HCT116 (cell line): Measurements from ENCODE around the gene DEFB123. TPM values are rescaled to one million over a fixed set of nuclear protein-coding genes. Genes with fewer than 3 reads are reported as not detected.

Source experiments
- ATAC-seq: fragments of 200-7000 bp; cut with Tn5 transposase; 2 replicates; pipeline ENCODE4 v1.9.1; 2020; ENCODE audit warnings: mild to moderate bottlenecking, moderate library complexity
- BruUV-seq: library from RNA; stranded (reverse); fragments of 400-500 nt; replicated peaks from 2 replicates; lab custom pipeline; 2021; lab: Mats Ljungman, UMichigan
- CTCF ChIA-PET: fragments of 300-600 bp; sonication (Branson Sonifier 250); formaldehyde crosslinking; loops from one replicate; lab custom pipeline; 2021; ENCODE audit warnings: antibody characterized with exemption; lab: Charles Lee
- POLR2A ChIA-PET: fragments of 300-600, 350-600 bp; sonication (Branson Sonifier 250); formaldehyde crosslinking; loops from one replicate; lab custom pipeline; 2021; ENCODE audit warnings: antibody characterized with exemption; lab: Charles Lee
- RAD21 ChIA-PET, 2 experiments: fragments of 300-600 bp; sonication (Branson Sonifier 250); formaldehyde crosslinking; loops; one replicate each; lab custom pipeline; 2023; ENCODE audit warnings: low total read pairs in 2 of 2; ENCODE audit not compliant: uncharacterized antibody in 2 of 2, unreplicated experiment in 2 of 2, low non-redundant PET in 1 of 2; lab: Charles Lee
- DNase-seq: peaks from one replicate; pipeline ENCODE4 v3.0.0-alpha.2; 2010; ENCODE audit warnings: low read depth, low spot score
- H2AFZ ChIP-seq: fragments of 200-600 bp; shearing (Covaris generic), sonication (generic); 2 replicates; pipeline ENCODE4 v1.6.1; 2017; ENCODE audit warnings: low read depth, mixed run types, mixed read lengths, antibody characterized with exemption, low read length; ENCODE audit not compliant: poor library complexity, severe bottlenecking
- H3K27ac ChIP-seq: 2 replicates; pipeline ENCODE4 v1.5.1; 2012; ENCODE audit warnings: low read depth, low read length
- H3K27me3 ChIP-seq: fragments of 200-600 bp; sonication (generic); 2 replicates; pipeline ENCODE4 v1.6.1; 2016; ENCODE audit warnings: mixed run types, low read length, mixed read lengths; ENCODE audit not compliant: insufficient read depth
- H3K36me3 ChIP-seq, 2 experiments: fragments of 200-500 bp in 1 of 2; fragments of 200-600 bp in 1 of 2; sonication (Bioruptor generic) in 1 of 2; sonication (generic) in 1 of 2; 2 replicates each; pipeline versions ENCODE4 v1.5.1 to v1.6.1; 2014 to 2016; ENCODE audit warnings: low read length in 2 of 2, inconsistent platforms in 1 of 2, mixed read lengths in 1 of 2, mixed run types in 1 of 2; ENCODE audit not compliant: insufficient read depth in 2 of 2, control insufficient read depth in 1 of 2
- H3K4me1 ChIP-seq, 2 experiments: fragments of 200-600 bp in 1 of 2; sonication (generic) in 1 of 2; 2 replicates each; pipeline versions ENCODE4 v1.5.1 to v1.6.1; 2012 to 2017; ENCODE audit warnings: low read length in 2 of 2, inconsistent platforms in 1 of 2, mild to moderate bottlenecking in 1 of 2, mixed read lengths in 1 of 2, mixed run types in 1 of 2, moderate library complexity in 1 of 2; ENCODE audit not compliant: insufficient read depth in 2 of 2, control insufficient read depth in 1 of 2
- H3K4me2 ChIP-seq: fragments of 200-600 bp; sonication (generic); 2 replicates; pipeline ENCODE4 v1.6.1; 2017; ENCODE audit warnings: mixed run types, low read length, mixed read lengths
- H3K4me3 ChIP-seq, 2 experiments: fragments of 200-600 bp in 1 of 2; sonication (generic) in 1 of 2; replicated peaks in 1 of 2; 2 replicates each; pipeline ENCODE4 v1.5.1; 2011 to 2016; ENCODE audit warnings: low read length in 2 of 2, control low read depth in 1 of 2, low read depth in 1 of 2, mild to moderate bottlenecking in 1 of 2, mixed read lengths in 1 of 2, mixed run types in 1 of 2
- H3K79me2 ChIP-seq: fragments of 200-600 bp; sonication (generic); 2 replicates; pipeline ENCODE4 v1.6.1; 2017; ENCODE audit warnings: mild to moderate bottlenecking, mixed run types, low read length, moderate library complexity, mixed read lengths; ENCODE audit not compliant: insufficient read depth
- H3K9ac ChIP-seq: fragments of 200-600 bp; sonication (generic); 2 replicates; pipeline ENCODE4 v1.6.1; 2016; ENCODE audit warnings: low read length, mixed read lengths
- H3K9me2 ChIP-seq: fragments of 200-600 bp; sonication (generic), shearing (Covaris generic); 2 replicates; pipeline ENCODE4 v1.6.1; 2017; ENCODE audit warnings: mixed run types, mild to moderate bottlenecking, moderate library complexity; ENCODE audit not compliant: insufficient read depth
- H3K9me3 ChIP-seq, 2 experiments: fragments of 200-500 bp in 1 of 2; fragments of 200-600 bp in 1 of 2; sonication (Bioruptor generic) in 1 of 2; sonication (generic) in 1 of 2; 2 replicates each; pipeline ENCODE4 v1.6.1; 2014 to 2017; ENCODE audit warnings: low read length in 2 of 2, mixed read lengths in 2 of 2, inconsistent platforms in 1 of 2, low read depth in 1 of 2, mild to moderate bottlenecking in 1 of 2, mixed run types in 1 of 2, moderate library complexity in 1 of 2; ENCODE audit not compliant: control insufficient read depth in 1 of 2, insufficient read depth in 1 of 2
- H4K20me1 ChIP-seq: fragments of 200-600 bp; sonication (generic), shearing (Covaris generic); 2 replicates; pipeline ENCODE4 v1.6.1; 2017; ENCODE audit warnings: mixed run types, mild to moderate bottlenecking, moderate library complexity; ENCODE audit not compliant: insufficient read depth
- ATF3 ChIP-seq: IDR thresholded peaks from 2 replicates; pipeline ENCODE4 v1.6.1; 2012
- CBX3 ChIP-seq: IDR thresholded peaks from 2 replicates; pipeline ENCODE4 v1.6.1; 2012; ENCODE audit warnings: low read depth
- CEBPB ChIP-seq: IDR thresholded peaks from 2 replicates; pipeline ENCODE4 v1.6.1; 2012; ENCODE audit warnings: low read depth
- CTCF ChIP-seq, 3 experiments: fragments of 200-600 bp in 1 of 3; sonication (generic) in 1 of 3; IDR thresholded peaks in 2 of 3; conservative IDR thresholded peaks in 1 of 3; 2 replicates each; pipeline ENCODE4 v1.5.1; 2012 to 2017; ENCODE audit warnings: low read depth in 2 of 3, low read length in 2 of 3, antibody characterized with exemption in 1 of 3, borderline replicate concordance in 1 of 3, control low read depth in 1 of 3, mild to moderate bottlenecking in 1 of 3, mixed read lengths in 1 of 3, mixed run types in 1 of 3, moderate library complexity in 1 of 3; ENCODE audit not compliant: insufficient read depth in 1 of 3
- EGR1 ChIP-seq: IDR thresholded peaks from 2 replicates; pipeline ENCODE4 v1.6.1; 2012; ENCODE audit warnings: low read depth
- ELF1 ChIP-seq: IDR thresholded peaks from 2 replicates; pipeline ENCODE4 v1.6.1; 2012; ENCODE audit warnings: low read depth, borderline replicate concordance
- EZH2 ChIP-seq: fragments of 200-600 bp; sonication (generic); IDR thresholded peaks from 2 replicates; pipeline ENCODE4 v1.6.1; 2017; ENCODE audit warnings: antibody characterized with exemption, mixed run types
- EZH2phosphoT487 ChIP-seq: fragments of 200-600 bp; IDR thresholded peaks from 2 replicates; pipeline ENCODE4 v1.6.1; 2018; ENCODE audit warnings: antibody characterized with exemption, borderline replicate concordance
- JUND ChIP-seq: IDR thresholded peaks from 2 replicates; pipeline ENCODE4 v1.6.1; 2012
- MAX ChIP-seq: IDR thresholded peaks from 2 replicates; pipeline ENCODE4 v1.6.1; 2012
- POLR2A ChIP-seq: IDR thresholded peaks from 2 replicates; pipeline ENCODE4 v1.7.0; 2011; ENCODE audit warnings: borderline replicate concordance; ENCODE audit not compliant: insufficient read depth, insufficient read length; ENCODE audit errors: extremely low read depth
- RAD21 ChIP-seq: IDR thresholded peaks from 2 replicates; pipeline ENCODE4 v1.6.1; 2012; ENCODE audit warnings: low read depth, mild to moderate bottlenecking
- REST ChIP-seq: IDR thresholded peaks from 2 replicates; pipeline ENCODE4 v1.6.1; 2012; ENCODE audit warnings: low read depth
- SIN3A ChIP-seq: IDR thresholded peaks from 2 replicates; pipeline ENCODE4 v1.6.1; 2012; ENCODE audit warnings: low read depth
- SP1 ChIP-seq: IDR thresholded peaks from 2 replicates; pipeline ENCODE4 v1.6.1; 2012; ENCODE audit warnings: low read depth
- SRF ChIP-seq: IDR thresholded peaks from 2 replicates; pipeline ENCODE4 v1.6.1; 2012; ENCODE audit warnings: low read depth
- TCF7L2 ChIP-seq: IDR thresholded peaks from 2 replicates; pipeline ENCODE4 v1.7.0; 2011; ENCODE audit warnings: borderline replicate concordance, inconsistent platforms; ENCODE audit not compliant: insufficient read depth, insufficient read length; ENCODE audit errors: extremely low read depth
- ZFX ChIP-seq: fragments of 450-650 bp; IDR thresholded peaks from 2 replicates; pipeline ENCODE4 v1.6.1; 2017
- ZNF274 ChIP-seq: fragments of 200-500 bp; sonication (Bioruptor generic); IDR thresholded peaks from 2 replicates; pipeline ENCODE4 v1.6.1; 2014; ENCODE audit warnings: mild to moderate bottlenecking, low read depth, low read length, inconsistent platforms
- intact Hi-C: fragments of 100-400 bp; cut with micrococcal nuclease; formaldehyde crosslinking; loops from 2 replicates; pipeline ENCODE4 v1.10.0; 2022
- total RNA-seq: library from RNA; stranded (reverse); gene quantifications from one replicate; pipeline ENCODE4 v1.2.1, GENCODE V29; 2021; ENCODE audit not compliant: unreplicated experiment

The DEFB123 gene
- total RNA-seq, 1 experiment from 2014 or later, result not detected

- H3K9ac ChIP-seq, result no peak overlapping the region
- no peaks in the 10 kb centered on the region for H3K79me2 ChIP-seq
- no peaks in the 10 kb centered on the region for H3K9me2 ChIP-seq
- no peak overlapping the region for H3K4me3 ChIP-seq
- no peak overlapping the region for H3K4me2 ChIP-seq
- no peaks in the 10 kb centered on the region for H3K9me3 ChIP-seq
- H2AFZ ChIP-seq, result no peak overlapping the region
- ChIA-PET RAD21 (no interaction called here), POLR2A (no interaction called here), CTCF (no interaction called here)
- no peaks in the 10 kb centered on the region for H3K36me3 ChIP-seq
- DNase-seq (no peak), ATAC-seq (no peak)
- no peaks in the 10 kb centered on the region for H3K27me3 ChIP-seq
- BruUV-seq, result no TSS peak
- H4K20me1 ChIP-seq, result no peaks in the 10 kb centered on the region
- H3K4me1 ChIP-seq, result no peaks in the 10 kb centered on the region
- no peak overlapping the region for H3K27ac ChIP-seq
- TF ChIP-seq ATF3 (no peak), EZH2 (no peak), ZFX (no peak), REST (no peak), ELF1 (no peak), SRF (no peak), EZH2phosphoT487 (no peak), JUND (no peak), CBX3 (no peak), SIN3A (no peak), TCF7L2 (no peak), CEBPB (no peak), ZNF274 (no peak), EGR1 (no peak), RAD21 (no peak), MAX (no peak), SP1 (no peak), CTCF (IDR thresholded peaks at IDR 0.05 in 2 of 3, conservative IDR thresholded peaks at IDR 0.05 in 1 of 3; ENCODE audit: borderline replicate concordance in 1 of 3, insufficient read depth in 1 of 3, low read depth in 2 of 3, low read length in 2 of 3) (no peak), POLR2A (no peak)
- intact Hi-C loops, result no loop called here
Measured at GRCh38 chr20:31446084-31446819, 5.8 kb downstream of the DEFB123 start.
